Hematopoietic multipotent progenitor cell treated with erythropoietin and hydrocortisone succinate and interleukin-3 and kit ligand, for 4 days (in vitro differentiated cells): ENCODE data around the gene MOB3A.

Experiments
- DNase-seq: peaks from one replicate; pipeline ENCODE4 v3.0.0-alpha.2; 2015

MOB3A gene

DNA sequence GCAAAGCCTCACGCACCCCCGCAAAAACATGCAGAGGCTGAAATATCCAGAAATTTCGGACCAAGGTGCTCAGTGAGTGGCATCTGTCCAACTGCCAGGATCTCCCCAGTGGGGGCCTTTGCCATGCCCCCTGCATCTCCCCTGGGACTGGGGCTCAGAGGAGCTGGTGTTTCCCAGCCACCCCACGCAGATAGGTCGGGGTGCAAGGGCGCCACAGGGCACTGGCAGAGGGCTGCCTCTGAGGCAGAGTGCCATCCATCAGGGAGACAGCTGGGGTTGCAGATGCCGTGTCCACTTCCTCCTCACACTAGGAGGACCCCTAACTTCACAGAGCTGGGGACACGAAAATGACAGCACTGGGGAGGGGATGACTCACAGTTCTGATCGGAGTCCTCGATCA, 26.9 kb upstream of the MOB3A start:
- no peak for DNase-seq

DNA sequence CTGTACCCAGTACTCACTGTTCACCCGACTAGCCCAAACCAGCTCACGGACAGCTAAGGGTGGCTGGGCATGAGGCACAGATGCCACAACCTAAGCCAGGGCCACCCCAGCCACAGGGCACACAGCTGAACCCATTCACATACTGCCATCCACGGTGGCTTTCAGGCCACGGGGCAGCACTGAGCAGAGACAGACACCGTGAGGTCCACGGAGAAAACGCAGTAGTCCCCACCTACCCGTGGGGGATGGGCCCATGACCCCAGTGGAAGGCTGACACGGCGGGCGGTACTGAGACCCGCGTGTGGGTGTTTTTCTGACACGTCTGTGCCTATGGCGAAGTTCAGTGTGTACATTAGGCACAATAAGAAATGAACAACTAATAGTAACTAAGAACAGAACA, 26.1 kb upstream of the MOB3A start:
- DNase-seq, result no peak

DNA sequence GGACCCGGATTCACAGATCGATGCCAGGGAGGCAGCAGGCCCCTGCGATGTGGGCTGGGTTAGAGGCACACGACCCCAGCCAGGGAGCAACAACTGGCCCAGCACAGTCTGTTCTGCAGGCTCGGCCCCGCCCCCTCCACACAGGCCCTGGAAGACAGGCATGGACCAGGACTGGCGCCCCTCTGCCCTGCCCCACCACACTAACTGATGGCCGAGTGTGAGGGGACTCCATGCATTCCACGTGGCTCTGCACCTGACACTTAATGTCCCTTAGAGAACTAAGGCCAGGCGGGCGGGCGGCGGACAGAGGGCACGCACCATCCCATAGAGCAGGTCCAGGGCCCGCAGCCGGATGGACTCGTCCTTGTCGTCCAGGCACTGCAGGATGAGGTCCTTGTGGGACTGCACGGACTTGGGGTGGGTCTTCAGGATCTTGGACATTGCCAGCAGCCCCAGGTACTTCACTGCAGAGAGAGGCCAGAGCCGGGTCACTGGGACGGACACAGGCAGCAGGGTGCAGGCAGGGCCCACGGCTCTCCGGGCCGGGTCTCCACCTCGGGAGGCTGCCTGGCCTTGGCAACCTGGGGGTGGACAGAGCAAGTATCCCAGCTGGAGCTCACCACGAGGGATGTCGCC, 25.4 kb upstream of the MOB3A start:
- DNase-seq, result no peak

DNA sequence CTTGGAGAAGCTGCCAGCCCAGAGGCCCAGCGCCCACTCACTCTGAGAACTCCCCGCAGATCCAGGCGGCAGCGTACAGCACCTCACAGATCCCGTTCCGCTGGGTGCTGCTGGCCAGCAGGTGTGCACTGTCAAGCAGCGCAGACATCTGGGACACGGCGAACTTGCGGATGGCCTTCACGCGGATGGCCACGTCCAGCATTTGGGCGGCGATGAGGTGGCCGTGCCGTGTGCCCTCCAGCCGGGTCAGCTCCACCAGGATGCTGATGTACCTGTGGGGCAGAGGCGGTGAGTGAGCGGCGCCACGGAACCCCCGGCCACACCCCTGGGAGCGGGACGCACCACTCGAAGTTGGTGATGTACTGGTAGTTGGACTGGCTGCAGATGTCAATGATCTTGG, 24.7 kb upstream of the MOB3A start:
- no peak for DNase-seq

DNA sequence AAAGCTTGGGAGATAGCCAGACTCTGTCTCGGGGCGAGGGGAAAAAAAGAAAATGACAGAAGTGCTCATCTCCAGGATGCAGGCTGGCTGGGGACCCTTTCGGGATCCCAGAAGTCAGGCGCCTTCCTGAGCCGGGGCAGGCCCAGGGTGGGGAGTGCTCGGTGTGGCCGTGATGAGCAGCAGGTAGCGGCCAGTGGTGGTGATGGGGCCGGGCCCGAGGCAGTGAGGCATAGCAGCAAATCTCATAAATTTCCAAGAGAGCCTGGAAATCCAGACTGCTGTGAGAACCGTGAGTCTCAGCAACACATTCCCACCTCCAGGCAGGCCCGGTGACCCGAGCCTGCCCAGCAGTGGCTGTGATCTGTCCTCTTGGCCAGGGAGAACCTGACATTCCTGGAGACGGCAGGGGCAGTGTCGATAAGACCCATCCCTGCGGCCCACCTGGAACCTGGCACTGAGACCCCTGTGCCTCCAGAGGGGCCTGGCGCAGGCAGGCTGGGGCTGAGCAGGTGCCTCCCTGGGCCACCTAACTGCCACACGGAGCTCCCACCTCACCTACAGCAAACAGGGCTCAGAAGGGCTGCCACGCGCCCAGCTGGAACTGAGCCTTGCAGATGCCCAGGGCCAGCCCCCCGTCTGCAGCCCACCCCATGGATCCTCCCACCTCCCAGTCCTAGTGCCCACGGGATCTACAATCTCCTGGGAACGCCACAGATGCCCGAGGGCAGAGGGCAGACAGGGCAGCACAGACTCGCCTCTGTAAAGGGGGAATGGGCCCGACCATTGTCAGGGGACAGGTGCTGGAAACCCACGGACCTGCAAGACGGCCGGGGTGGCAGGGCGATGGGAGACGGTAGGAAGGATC, 24.0 kb upstream of the MOB3A start:
- no peak for DNase-seq

DNA sequence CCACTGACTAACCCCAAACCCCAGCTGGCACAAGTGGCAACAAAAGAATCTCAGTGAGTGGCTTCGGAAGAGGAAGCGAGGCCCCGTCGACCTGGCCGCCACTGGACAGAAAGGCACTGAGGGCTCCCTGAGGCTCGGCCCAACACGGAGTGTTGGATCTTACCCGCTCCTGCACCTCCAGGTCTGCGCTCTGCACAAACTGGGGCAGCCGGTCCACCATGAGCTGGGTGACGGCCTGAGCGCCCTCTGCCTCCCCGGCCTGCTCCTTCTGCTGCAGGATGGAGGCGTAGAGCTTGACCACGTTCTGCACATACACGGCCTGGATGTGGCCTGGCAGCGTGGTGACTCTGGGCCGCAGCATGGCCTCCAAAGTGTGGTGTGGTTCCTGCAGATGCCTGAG, 22.3 kb upstream of the MOB3A start:
- DNase-seq, result no peak

DNA sequence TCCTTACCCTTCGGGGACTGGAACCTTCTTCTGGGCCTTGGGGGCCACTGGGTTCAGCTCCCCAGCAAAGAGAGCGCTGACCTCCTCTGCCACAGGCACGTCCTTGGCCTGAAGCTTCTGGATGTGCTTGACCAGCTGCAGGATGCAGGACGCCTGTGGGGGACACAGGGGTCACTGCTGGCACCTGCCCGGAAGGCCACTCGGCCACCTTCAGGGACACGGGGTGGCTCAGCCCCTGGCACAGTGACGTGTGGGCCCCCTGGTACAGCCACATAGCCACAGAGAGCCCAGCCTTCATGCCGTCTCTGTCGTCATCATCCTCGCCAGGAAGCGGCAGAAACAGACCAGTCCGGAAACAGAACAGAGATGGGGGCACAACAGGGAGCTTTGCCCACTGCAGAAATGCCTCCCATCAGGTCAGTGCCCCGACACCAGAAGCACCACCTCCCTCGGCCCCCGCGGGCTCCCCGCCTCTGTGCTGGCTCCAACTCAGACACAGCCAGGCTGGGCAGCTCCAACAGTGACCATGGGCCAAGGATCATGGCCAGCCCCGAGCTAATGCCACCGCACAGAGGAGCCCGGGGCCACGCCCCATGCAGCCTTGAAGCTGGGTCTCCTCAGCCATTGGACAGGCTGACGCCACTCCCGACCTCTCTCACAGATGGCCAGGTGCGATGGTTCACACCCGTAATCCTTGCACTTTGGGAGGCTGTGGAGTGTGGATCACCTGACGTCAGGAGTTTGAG, 21.3 kb upstream of the MOB3A start:
- DNase-seq, result no peak

DNA sequence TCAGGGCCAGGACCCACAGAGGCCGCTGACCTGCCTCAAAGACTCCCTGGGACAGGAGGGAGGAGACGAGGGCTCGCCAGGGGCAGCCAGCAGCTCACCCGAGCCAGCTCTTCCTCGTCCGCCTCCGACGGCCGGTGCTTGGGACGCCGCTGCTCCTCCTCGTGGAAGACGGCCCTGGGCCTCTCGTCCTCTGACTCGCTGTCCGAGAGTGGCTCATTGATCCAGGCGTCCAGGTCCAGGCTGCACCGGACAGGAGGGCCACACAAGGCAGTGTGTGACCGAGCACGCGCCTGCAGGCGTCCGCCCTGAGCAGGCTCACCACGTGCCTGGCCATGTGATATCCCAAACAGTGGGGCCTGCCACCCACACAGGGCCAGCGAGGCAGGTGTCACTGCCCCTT, 20.4 kb upstream of the MOB3A start:
- no peak for DNase-seq

DNA sequence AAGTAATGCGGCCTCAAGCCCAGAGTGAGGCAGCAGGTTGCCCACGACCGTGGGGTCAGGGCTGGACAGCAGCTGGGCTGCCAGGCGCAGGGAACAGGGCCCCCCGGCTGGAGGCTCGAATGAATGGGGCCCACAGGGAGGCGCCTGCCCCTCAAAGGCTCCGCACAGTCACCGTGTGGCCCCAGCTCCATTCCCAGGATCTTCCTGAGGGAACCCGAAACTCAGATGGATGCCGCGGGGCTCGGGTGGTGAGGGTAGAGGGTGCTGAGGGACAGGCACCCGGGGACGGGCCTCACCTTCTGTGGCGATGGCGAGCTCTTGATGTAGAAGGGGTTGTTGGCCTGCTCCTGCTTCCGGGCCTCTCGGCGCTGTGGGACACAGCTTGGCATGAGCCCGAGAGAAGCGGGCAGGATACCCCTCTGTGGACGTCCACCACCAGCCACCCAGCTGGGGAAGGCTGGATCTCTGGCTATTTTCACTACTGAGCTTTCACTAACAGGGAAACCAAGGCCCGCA, 19.8 kb upstream of the MOB3A start:
- DNase-seq, result no peak

DNA sequence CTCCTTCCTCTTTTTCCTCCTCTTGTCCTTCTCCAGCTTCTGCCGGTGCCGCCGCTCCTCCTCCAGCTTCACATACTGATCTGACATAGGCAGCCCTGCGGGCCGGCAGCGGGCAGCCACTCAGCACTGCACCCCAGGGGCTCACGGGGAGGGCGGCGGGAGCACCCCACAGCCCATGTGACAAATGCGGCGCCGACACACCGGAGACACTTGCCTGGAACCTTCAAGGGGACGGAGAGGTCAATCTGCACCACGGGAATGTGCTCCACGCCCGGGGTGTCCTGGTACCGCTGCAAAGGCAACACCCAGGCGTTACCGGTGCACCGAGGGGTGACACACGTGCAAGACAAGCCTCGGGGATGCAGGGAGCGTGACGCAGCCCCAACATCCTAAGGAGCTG, 19.2 kb upstream of the MOB3A start:
- DNase-seq, result no peak

DNA sequence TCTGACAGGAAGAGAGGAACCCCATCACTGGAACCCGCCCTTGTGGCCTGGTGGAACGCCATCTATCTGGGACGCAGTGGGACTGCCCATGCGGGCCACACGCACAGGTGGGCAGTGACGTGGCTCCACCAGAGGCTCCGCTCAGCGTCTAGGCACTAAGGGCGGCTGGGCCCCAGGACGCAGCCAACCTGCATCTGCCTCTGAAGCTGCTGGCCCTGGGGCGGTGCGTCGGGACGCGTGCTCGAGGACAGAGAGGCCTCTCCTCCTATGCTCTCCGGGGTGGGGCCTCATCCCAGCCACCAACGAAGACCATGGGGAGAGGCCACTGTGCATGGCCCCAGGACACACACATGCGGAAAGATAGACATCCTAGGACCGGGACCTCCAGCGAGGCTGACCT, 18.7 kb upstream of the MOB3A start:
- no peak for DNase-seq

DNA sequence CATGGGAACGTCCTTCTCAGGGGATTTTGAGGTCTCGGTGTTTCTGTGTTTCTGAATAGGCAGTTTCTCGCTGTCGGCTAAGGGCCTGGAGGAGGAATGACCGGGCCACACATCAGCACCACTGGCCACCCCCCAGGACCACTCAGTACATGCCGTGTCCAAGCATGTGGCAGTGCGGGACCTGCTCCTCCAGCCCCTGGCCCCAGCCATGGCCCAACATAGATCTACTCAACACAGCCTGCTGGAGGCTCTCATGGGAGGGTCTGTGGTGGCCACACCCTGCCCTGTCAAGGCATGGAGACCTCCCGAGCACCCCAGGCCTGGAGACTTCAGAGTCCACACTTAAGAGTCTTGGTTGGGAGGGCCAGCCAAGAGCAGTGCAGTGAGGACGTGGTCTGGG, 18.1 kb upstream of the MOB3A start:
- DNase-seq, result no peak

DNA sequence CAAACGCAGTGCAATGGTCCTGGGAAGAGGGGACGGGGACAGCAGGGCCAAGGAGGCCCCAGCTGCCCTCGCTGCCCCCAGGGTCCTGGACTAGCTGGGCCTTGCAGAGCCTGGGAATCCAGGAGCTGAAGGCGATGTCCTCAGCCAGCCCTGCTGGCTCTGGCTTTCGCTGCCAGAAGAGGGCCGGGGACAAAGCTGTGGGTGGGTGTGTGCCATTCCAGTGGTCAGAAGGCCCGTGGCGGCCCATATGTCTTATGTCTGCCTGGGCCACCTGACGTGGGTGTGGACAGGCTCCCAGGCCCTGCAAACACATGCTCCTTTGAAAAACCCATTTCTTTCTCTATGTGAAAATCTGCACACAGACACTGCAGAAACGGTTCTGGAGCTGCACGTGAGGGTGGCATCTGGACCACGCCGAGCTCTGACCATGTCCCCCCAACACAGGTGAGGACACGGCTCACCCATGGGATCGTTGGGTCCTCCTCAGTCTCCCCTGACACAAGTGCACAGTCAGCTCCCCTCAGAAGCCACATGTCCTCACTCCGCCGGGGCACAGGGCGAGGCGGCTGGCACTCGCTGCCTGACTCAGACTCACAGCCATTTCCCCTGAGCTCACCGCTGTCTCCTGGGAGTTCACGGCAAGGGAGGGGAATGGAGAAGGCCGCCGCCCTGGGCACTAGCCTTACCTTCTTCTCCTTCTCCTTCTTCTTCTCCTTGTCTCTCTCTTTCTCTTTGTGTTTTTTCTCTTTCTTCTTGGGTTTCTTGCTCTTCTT, 17.5 kb upstream of the MOB3A start:
- no peak for DNase-seq

DNA sequence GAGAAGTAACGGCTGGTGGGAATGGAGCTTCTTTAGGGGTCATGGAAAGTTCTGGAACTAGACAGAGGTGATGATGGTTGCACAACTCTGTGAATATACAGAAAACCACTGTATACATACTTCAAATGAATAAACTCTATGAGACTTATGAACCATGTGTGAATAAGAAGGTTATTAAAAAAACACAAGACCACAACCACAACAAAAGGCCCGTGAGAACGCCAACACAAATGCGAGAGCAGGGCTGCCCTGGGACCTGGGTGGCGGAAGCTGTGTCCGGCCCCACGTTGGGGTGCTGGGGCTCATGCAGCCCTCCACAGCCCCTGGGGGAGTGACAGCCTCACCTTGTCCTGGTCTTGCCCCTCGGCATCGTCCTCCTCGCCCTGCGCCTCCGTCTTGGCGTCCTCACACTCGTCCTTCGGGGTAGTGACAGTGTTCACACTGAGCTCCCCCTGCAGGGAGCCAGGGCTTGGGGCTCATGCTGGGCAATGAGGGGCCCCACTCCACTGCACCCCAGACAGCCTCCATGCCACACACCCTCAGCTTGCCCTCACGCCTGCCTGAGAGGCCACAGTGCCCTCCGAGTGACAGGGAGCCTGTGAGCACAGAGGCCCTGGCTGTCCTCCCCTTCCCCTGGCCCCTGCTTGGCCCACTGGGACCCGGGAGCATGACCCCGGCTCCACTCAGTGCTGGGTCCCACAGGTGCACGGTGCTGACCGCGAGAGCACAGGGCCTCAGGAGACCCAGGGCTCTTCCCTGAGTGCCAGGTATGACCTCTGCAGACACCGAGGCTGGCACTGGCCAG, 16.6 kb upstream of the MOB3A start:
- no peak for DNase-seq

DNA sequence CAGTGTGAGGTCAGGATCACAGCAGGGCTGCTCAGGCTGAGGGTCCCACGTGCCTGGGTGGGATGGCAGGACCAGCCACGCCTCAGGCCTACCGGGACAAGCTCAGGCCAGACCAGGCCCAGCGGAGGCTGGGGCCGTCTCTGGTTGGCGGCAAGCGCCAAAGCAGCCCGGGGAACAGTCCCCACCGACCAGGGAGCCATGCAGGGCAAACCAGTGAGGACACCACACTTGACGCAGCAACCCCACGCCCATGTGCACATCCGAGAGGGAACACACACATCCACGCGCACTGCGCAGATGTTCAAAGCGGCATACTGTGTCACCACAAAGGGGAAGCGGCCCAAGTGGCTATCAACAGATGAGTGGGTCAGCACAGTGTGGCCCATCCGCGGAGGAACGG, 15.8 kb upstream of the MOB3A start:
- no peak for DNase-seq

DNA sequence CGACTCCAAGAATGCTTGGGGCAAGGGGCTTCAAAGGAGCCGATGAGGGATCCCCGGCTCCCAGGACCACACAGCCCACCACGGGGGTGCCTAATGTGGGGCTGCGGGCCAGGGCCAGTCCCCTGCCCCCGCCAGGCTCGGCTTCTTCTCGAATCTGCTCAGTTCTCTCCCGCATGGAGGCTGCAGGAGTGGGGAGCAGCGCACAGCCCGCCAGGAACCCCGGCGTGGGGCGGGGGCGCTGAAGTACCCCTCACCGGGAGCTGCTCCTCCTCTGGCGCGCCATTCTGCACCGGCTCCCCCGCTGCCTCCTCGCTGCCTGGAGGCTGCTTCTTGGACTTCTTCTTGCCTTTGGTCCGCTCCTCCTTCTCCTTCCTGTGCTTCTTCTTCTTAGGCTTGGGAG, 15.3 kb upstream of the MOB3A start:
- DNase-seq, result no peak

DNA sequence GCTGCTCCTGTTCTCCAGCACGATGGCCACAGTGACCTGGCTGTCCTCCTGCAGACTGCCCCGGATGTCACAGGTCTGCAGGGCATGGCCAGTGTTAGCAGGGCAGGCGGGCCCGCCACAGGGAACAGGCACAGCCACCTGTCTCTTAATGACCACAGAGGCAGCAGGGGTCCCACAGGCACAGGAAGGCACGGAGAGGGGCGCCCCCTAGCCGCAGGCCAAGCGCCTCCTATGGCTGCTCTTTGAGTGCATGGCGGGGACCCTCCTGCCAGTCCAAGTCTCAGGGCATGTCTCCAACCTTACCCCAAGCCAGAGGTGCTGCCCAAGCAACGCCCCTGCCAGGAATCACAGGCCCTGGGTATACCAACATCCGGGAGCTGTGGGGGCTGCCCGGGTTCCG, 14.7 kb upstream of the MOB3A start:
- DNase-seq, result no peak

DNA sequence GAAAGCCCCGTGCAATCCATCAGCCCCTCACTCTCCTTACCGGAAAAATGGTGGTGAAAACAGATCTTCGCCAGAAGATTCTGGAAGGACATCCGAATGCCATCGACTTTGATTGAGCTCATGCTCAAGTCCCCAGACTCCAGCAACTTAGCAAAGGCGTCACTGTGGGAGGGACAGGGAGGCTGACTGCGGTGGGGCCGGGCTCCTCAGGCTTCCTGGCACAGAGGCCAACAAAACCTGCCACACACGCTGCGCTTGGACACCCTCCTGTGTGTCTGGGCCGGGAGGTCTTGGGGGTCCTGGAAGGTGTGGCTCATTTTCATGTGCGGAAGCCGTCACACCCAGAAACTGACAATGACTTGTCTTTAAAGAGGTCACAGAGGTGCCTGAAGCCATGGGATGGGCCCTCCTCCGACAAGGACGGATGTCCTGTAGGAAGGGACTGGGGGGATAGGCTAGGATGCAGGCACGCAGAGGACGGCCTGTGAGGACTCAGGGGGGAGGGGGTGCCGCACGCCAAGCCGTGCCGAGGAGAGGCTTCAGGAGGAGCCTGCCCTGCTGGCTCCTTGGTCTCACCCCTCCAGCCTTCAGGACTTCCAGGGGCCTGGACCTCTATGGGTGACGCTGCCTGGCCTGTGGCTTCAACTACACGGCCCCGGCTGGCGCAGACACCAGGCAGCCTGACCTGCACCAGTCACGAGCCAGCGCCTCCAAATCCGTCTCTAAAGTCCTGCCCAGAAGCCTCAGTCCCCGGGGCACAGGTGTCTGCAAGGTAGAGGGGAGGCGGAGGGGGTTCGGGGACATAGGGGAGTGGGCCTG, 13.1 kb upstream of the MOB3A start:
- no peak for DNase-seq

DNA sequence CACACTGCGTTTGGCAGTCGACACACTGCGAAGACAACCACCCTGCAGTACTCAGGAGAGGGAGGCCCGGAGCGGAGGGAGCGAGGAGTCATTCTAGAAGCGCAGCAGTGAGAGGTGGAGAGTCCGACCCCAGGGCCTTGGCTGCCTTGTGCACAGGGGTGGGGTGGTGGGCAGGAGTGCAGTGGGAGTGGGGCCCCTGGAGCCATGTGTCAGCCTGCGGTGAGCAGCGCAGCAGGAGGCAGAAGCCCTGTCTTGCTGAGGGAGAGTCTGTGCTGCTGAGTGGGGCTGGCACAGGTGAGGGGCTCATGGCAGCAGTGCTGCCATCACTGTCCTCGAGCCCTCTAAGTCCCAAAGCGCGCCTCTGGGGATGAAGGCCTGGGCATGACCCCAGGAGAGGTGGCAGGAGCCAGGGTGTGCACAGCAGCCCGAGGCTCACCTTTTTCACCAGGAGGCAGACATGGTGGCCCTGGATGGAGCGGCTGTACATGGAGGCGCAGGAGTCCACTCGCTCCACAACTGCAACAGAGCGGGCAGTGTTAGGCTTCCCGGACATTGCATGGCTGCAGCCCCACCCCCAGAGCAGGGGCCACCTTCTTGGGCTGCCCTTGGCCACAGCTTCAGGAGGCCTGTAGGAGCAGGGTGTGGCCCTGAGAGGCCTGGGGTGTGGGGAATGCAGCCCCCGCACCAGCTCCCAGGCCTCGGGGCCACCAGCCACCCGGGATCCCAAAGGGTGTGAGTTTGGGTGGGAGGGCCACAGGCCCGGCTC, 12.3 kb upstream of the MOB3A start:
- DNase-seq, result no peak

DNA sequence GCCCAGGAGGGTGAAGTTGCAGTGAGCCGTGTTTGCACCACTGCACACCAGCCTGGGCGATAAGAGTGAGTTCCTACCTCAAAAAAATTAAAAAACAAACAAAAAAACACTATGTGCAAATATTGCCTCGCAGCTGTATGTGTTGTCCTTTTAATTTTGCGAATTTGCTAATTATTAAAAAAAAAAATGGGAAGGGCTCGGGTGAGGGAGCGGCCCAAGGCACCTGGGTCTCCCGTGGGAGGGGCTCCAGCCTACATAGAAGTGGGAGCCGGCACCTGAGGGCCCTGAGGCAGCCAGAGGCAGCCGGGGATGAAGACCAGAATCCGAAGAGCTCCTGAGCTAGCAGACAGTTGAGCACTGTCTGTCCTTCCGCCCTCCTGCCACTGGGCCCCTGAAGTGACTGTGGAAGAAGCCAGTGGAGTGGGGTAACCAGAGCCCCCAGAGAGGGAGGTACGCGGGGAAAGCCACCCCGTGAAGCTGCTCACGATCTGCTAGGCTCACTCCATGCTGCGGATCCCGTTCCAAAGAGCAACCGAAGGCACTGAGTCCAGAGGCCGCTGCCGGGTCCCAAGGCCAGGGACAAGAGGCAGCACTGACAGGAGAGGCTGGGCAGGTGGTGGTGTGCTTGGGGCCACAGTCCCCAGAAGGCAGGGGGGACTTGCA, 7.0 kb upstream of the MOB3A start:
- no peak for DNase-seq
